K562 treated with DMSO at 1 percent for 24 hours (cell line): ENCODE results near the gene SRSF8. TPM values are rescaled to one million over a fixed set of nuclear protein-coding genes. Genes with fewer than 3 reads are reported as not detected.

Source experiments
- total RNA-seq: library from RNA; unstranded; fragments of 300-600 nt; gene quantifications from 2 replicates; pipeline ENCODE4 v1.2.3, GENCODE V29; 2022; ENCODE audit warnings: low read depth; ENCODE audit not compliant: insufficient read depth

SRSF8 gene, protein sequence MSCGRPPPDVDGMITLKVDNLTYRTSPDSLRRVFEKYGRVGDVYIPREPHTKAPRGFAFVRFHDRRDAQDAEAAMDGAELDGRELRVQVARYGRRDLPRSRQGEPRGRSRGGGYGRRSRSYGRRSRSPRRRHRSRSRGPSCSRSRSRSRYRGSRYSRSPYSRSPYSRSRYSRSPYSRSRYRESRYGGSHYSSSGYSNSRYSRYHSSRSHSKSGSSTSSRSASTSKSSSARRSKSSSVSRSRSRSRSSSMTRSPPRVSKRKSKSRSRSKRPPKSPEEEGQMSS
- total RNA-seq, result 22.0 and 23.8 TPM in 2 replicates

GRCh38 chr11:95066716-95067038, at the start of gene SRSF8:
SRSF8 (plus strand) TSS chr11:95066919; CDS start chr11:95067227, 308 bp downstream.

GRCh38 chr11:95024958-95025357, 41.8 kb upstream of the SRSF8 start, which contains the start of gene KDM4E:
KDM4E (plus strand) TSS chr11:95025258; CDS start chr11:95025558, 300 bp downstream.

DNA sequence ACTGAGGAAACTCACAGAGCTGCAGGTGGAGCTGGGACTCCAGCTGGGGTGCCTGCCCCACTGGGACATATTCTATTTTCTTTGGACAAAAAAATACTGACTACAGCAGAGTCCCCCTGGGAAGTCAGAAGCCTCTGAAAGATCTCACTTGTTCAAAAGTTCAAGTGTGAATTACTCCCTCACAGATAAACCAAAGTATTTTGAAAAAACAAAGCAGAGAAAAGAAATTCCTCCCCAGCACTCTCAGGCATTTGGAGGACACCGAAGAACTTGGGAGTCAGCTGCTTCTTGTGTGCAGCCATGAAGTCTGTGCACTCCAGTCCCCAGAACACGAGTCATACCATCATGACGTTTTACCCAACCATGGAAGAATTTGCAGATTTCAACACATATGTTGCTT, 17.6 kb upstream of the SRSF8 start, which contains the start of gene KDM4F:
Gene KDM4F, plus strand, starts transcription at position 301 of the 400 bp plus-strand sequence.

DNA sequence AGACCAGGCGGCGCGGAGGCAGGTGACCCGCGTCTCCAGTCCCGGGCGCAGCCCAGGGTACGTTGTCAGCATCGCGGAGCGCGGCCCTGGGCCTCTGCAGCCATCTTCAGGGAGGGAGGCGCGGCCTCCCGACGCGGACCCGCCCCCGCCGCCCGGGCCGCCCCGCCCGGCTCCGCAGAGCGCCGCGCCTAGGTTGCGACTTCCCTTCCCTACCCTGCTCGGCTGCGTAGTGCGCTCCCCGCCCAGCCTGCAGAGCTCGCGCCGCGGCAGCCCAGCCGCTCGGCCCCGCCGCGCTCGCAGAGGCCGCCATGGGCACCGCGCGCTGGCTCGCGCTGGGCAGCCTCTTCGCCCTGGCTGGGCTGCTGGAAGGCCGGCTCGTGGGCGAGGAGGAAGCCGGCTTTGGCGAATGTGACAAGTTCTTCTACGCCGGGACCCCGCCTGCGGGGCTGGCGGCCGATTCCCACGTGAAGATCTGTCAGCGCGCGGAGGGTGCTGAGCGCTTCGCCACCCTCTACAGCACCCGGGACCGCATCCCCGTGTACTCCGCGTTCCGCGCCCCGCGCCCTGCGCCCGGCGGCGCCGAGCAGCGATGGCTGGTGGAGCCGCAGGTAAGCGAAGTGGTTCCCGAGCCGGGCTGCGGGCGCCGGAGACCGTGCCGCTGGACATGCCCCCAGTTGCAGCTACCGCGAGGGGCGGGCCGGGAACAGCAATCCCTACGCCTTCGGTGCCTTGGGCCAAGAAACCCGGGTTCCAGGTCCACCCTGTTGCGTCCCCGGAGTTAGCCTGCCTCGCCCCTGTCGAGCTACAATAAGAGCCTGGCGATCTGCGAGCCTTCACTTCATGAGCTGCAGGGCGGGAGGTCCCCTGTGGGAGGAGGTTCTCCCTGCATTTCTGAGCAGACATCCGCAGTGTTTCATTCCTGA, 23.2 kb downstream of the SRSF8 start, which contains the start of gene ENDOD1:
Gene ENDOD1, plus strand, starts transcription at position 227 of the 923 bp plus-strand sequence. Its CDS starts 82 bp downstream, at position 309.

Other genes with a start within 250 kb of the SRSF8 start
- 30.6 and 36.3 TPM in 2 replicates for gene CWC15, start 93.4 kb upstream of the SRSF8 start, total RNA-seq
- 1.6 and 2.2 TPM in 2 replicates for gene KDM4D, start 93.2 kb upstream of the SRSF8 start, total RNA-seq
- gene KDM4E, start 41.7 kb upstream of the SRSF8 start, total RNA-seq, result not detected in 2 replicates
- not detected in 2 replicates for gene KDM4F, start 17.5 kb upstream of the SRSF8 start, total RNA-seq
- 6.9 and 7.6 TPM in 2 replicates for gene ENDOD1, start 22.9 kb downstream of the SRSF8 start, total RNA-seq
- 2.2 and 3.9 TPM in 2 replicates for gene SESN3, start 164.3 kb downstream of the SRSF8 start, total RNA-seq